Activated naive CD4-positive, alpha-beta T cell treated with anti-CD3 and anti-CD28 coated beads for 36 hours (primary cell): ENCODE data around the gene PIMREG. TPM values are rescaled to one million over a fixed set of nuclear protein-coding genes. Genes with fewer than 3 reads are reported as not detected.

Experiments used
- CTCF ChIA-PET: fragments of 350-600 bp; sonication (Branson Sonifier 250); formaldehyde crosslinking; loops from one replicate; lab custom pipeline; 2021; ENCODE audit warnings: antibody characterized with exemption; lab: Charles Lee
- DNase-seq: peaks from one replicate; pipeline ENCODE4 v3.0.0-alpha.2; 2020
- H3K27ac Mint-ChIP-seq: one replicate; pipeline ENCODE4 v1.8.0; 2021; ENCODE audit warnings: mild to moderate bottlenecking, mixed read lengths
- H3K27me3 Mint-ChIP-seq: one replicate; pipeline ENCODE4 v1.8.0; 2021; ENCODE audit warnings: low read depth, mixed read lengths
- H3K36me3 Mint-ChIP-seq: one replicate; pipeline ENCODE4 v1.8.0; 2021; ENCODE audit warnings: low read depth, mixed read lengths
- H3K4me1 Mint-ChIP-seq: one replicate; pipeline ENCODE4 v1.8.0; 2021; ENCODE audit warnings: low read depth, mixed read lengths
- H3K4me3 Mint-ChIP-seq: one replicate; pipeline ENCODE4 v1.8.0; 2021; ENCODE audit warnings: mild to moderate bottlenecking, moderate library complexity, mixed read lengths
- H3K9me3 Mint-ChIP-seq: one replicate; pipeline ENCODE4 v1.8.0; 2021; ENCODE audit warnings: mixed read lengths
- intact Hi-C: fragments of 100-400 bp; cut with micrococcal nuclease; formaldehyde crosslinking; loops from one replicate; pipeline ENCODE4 v1.15.1; 2023
- total RNA-seq, 2 experiments: library from RNA; stranded (reverse); gene quantifications; one replicate each; pipeline ENCODE4 v1.2.3, GENCODE V29; 2021

PIMREG gene
- total RNA-seq, 2 experiments from 2014 or later, result 18.1 to 19.0 TPM

DNA sequence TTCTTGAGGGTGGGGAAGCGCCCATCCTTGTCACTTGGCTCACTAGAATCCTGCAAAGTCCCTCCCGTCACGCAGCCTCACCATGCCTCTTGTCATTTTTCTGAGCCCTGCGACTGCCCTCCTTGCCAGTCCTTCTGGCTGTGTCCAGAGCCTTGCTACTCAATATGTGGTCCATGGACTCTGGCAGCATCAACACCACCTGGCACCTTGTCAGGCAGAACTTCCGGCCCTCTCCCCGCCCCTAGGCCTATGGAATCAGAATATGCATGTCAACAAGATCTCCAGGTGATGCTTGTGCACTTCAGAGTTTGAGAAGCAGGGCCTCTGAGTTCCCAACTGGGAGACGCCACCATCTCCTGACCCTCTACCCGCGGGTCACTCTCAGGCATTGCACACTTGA, 12.1 kb downstream of the PIMREG start:
- Mint-ChIP-seq H3K27ac (no peak overlapping the region), H3K36me3 (no peaks in the 10 kb centered on the region), H3K9me3 (no peaks in the 10 kb centered on the region), H3K27me3 (no peaks in the 10 kb centered on the region), H3K4me1 (peaks cover 6% of the 10 kb centered on the region), H3K4me3 (no peak overlapping the region)
- intact Hi-C loops, result no loop called here
- CTCF ChIA-PET, result no interaction called here
- no peak for DNase-seq

DNA sequence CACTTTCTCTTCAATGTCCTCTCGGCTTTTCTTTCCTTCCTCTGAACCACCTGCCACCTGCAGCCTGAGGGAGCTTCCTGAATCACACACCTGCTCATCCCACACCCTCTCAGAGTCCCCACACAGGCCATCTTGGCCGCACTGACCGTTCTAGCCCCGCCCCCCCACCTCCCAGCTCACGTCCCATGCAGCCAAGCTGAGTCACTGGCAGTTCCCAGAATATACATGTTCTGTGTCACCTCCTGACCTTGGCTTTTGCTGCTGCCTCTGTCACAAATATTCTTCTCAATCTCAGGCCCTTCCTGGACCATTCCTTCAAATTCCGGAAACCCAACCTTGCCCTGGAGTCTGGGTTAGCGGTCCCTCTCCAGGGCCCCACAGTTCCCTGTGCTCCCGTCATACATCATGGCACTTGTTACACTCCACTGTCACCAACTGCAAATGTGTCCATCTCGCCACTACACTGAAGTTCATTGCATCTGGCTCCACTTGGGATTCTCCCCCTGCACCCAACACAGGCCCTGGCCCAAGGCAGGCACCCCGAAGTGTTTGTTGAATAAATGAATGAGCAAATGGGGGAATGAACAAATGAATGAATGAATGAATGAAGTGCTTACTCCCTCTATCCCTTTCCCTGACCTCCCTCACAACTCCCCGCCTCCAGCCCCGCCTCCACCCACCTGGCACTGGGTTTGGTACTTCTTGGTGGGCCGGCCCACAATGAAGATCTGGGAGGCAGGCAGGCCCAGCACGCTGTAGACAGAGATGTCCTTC, 12.8 kb downstream of the PIMREG start:
- no peak overlapping the region for H3K4me3 Mint-ChIP-seq
- CTCF ChIA-PET, result no interaction called here
- no peaks in the 10 kb centered on the region for H3K9me3 Mint-ChIP-seq
- H3K36me3 Mint-ChIP-seq, result no peaks in the 10 kb centered on the region
- no peaks in the 10 kb centered on the region for H3K27me3 Mint-ChIP-seq
- intact Hi-C loops, result no loop called here
- peaks cover 11% of the 10 kb centered on the region for H3K4me1 Mint-ChIP-seq
- DNase-seq, result no peak
- H3K27ac Mint-ChIP-seq, result no peak overlapping the region

DNA sequence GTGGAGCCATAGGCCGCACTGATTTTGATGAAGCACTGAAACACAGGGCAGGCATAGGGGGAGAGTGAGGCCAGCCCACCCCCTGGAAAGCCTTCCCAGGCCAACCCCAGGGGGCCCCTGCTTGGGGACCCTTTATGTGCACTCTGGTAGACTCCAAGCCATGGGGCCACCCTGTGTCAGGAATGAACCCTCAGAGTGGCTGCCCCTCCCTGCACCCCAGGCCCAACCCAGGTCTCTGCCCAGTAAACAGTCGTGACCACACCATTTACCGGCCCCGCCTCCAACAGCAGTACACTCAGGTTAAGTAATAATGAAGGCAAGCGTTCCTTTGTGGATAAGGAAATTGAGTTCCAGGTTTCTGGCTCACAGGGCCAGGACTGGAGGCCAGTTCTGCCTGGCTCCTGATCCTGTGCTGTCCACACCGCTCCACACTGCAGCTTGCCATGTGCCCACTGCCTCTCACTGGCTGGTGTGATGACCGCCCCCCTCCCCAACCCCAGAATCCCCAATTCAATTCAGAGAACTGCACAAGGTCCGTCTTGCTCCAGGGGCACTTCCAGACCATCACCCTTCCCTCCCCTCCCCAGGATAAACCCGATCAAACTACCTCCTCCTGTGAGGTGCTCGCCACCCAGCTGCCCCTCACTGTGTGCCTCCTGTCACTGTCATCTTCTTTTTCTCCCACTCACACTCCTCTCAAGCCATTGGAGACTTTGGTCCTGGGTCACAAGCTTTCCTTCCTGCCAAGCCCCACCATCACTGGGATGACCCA, 13.6 kb downstream of the PIMREG start:
- CTCF ChIA-PET, result no interaction called here
- H3K4me1 Mint-ChIP-seq, result peaks cover 14% of the 10 kb centered on the region
- no peaks in the 10 kb centered on the region for H3K36me3 Mint-ChIP-seq
- H3K4me3 Mint-ChIP-seq, result no peak overlapping the region
- H3K27me3 Mint-ChIP-seq, result no peaks in the 10 kb centered on the region
- intact Hi-C loops, result no loop called here
- H3K9me3 Mint-ChIP-seq, result no peaks in the 10 kb centered on the region
- H3K27ac Mint-ChIP-seq, result no peak overlapping the region
- DNase-seq, result no peak

DNA sequence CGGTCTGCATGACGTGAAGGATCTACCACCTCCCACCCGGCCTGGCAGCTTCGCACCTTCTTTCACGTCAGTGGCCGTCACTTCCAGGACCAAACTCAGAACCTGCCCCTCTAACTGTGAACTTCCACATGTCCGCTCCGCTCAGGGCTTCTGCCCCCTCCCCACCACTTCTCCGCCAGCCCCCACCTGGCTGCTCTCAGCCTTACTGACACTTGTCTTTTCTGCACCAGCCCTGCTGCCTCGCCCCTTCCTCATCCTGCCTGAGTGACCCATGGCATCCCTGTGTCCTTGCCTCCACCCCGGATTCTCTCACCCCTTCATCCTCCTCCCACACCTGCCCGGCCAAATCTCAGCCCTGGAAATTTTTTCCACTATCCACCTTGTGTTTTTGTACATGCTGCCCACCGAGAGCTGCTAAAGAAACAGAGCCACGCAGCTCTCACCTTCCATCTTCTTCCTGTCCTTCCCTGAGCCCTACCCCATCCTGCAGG, 14.2 kb downstream of the PIMREG start:
- DNase-seq, result no peak
- no peak overlapping the region for H3K4me3 Mint-ChIP-seq

DNA sequence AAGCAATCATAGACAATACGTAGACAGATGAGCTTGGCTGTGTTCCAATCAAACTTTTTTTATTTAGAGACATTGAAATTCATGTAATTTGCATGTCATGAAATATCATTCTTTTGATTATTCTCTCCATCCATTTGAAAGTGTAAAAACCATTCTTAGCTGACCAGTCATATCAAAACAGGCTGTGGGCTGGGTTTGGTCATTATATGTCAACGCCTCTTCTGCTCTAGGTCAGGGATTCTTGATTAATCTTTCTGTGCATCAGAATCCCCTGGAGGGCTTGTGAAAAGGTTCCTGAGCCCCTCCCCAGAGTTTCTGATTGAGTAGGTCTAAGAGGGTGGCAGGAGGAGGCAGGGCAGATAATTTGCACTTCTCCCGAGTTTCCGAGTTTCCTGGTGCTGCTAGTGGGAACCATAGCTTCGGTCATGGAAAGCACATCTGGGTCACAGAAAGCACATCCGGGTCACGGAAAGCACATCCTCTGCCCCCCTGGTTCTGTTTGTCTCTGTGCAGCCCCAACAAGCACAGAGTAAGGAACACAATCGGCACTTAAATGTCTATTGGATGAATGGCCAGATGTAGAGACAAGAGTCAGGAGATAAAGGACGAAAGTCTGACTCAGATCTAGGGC, 16.4 kb downstream of the PIMREG start:
- no peak overlapping the region for H3K27ac Mint-ChIP-seq
- intact Hi-C loops, result no loop called here
- no peak overlapping the region for H3K4me3 Mint-ChIP-seq
- no peaks in the 10 kb centered on the region for H3K9me3 Mint-ChIP-seq
- H3K4me1 Mint-ChIP-seq, result peaks cover 14% of the 10 kb centered on the region
- H3K27me3 Mint-ChIP-seq, result no peaks in the 10 kb centered on the region
- CTCF ChIA-PET, result interaction anchor here (0.7 kb wide), 1 partner anchor 11 kb away, joined by 5 read pairs; no protein-coding TSS in a partner anchor
- no peak for DNase-seq
- H3K36me3 Mint-ChIP-seq, result no peaks in the 10 kb centered on the region

More for the DNA sequence above, 14.2 kb downstream of the PIMREG start:
- CTCF ChIA-PET, result no interaction called here
- H3K27ac Mint-ChIP-seq, result no peak overlapping the region
- no peaks in the 10 kb centered on the region for H3K36me3 Mint-ChIP-seq
- H3K9me3 Mint-ChIP-seq, result no peaks in the 10 kb centered on the region
- peaks cover 14% of the 10 kb centered on the region for H3K4me1 Mint-ChIP-seq
- no peaks in the 10 kb centered on the region for H3K27me3 Mint-ChIP-seq
- intact Hi-C loops, result no loop called here

DNA sequence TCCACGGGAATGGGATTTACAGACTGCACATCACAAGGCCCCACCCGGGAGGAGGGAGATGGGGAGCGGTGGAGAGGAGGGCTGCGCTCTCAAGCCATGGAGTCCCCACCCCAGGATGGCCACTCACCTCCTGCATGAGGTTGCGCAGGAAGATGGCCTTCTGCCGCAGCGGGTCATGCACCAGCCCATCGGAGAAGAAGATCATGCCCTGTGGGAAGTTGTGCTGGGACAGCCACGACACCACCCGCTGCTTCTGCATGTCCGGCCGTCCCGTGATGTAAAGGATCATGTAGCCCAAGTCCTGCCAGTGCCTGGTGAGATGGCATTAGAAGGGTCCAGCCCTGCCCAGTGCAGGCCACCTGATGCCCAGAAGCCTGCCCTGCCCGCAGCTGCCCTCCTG, 17.0 kb downstream of the PIMREG start:
- Mint-ChIP-seq H3K4me3 (no peak overlapping the region), H3K27ac (no peak overlapping the region), H3K9me3 (no peaks in the 10 kb centered on the region), H3K36me3 (no peaks in the 10 kb centered on the region), H3K4me1 (peaks cover 13% of the 10 kb centered on the region), H3K27me3 (no peaks in the 10 kb centered on the region)
- intact Hi-C loops, result no loop called here
- DNase-seq, result no peak
- CTCF ChIA-PET, result interaction anchor here (1.3 kb wide), 1 partner anchor 11 kb away, joined by 4 read pairs; no protein-coding TSS in a partner anchor

DNA sequence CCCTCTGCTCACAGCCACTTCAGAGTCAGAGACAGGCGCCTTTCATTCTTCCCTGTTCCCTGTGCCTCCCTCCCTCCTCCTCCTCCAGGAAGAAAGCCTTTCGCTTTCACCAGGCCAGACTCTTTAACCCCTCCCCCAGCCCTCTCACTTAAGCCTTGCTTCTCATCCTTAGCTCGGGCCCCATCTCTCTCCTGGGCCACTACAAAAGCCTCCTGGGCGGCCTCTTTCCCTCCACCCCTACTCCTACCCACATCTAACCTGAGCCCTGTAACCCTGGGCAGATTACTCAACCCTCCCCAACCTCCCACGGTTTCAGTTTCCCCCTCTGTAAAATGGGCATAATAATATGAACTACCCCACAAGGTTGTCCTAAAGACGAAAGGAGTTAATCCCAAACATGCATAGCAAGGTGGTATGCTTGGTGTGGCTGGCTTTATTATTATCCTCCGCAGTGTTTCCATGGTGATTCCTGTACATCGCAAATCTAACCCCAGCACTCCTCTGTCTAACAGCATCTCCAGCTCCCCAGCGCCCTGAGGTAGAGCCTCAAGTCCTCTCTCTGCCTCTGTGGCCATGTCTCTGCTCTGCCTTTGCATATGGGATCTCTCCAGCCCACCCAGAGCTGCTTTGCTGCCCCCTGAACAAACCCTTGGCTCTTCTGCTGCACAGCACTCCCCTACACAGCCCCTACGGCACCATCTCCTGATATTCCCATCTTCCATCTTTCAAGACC, 17.7 kb downstream of the PIMREG start:
- H3K36me3 Mint-ChIP-seq, result no peaks in the 10 kb centered on the region
- no peak overlapping the region for H3K27ac Mint-ChIP-seq
- intact Hi-C loops, result no loop called here
- H3K9me3 Mint-ChIP-seq, result no peaks in the 10 kb centered on the region
- DNase-seq, result no peak
- peaks cover 11% of the 10 kb centered on the region for H3K4me1 Mint-ChIP-seq
- CTCF ChIA-PET, result interaction anchor here (1.0 to 1.3 kb wide), 2 partner anchors 10 to 33 kb away, joined by 3 to 4 read pairs; no protein-coding TSS in a partner anchor
- H3K27me3 Mint-ChIP-seq, result no peaks in the 10 kb centered on the region
- H3K4me3 Mint-ChIP-seq, result no peak overlapping the region

DNA sequence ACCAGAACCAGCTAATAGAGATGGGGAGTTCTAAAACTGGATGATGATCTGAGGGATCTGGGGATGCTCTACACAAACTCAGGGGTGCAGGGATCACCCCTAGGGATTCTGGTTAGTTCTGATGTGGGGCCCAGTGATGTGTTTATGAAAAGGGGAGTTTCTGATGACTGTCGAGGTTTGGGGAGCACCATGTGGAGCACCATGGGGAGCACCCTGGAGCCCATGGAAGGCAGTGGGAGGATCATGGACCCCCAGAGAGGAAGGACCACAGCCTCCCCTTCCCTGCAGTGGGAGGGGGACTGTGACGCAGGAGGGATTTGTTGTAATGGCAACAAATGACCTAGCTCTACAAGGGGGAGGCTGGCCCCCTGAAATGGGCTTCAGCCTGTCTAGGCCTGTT, 18.4 kb downstream of the PIMREG start:
- CTCF ChIA-PET, result interaction anchor here (1.0 to 1.3 kb wide), 2 partner anchors 9 to 32 kb away, joined by 3 to 4 read pairs; no protein-coding TSS in a partner anchor
- H3K27me3 Mint-ChIP-seq, result no peaks in the 10 kb centered on the region
- intact Hi-C loops, result no loop called here
- H3K4me1 Mint-ChIP-seq, result peaks cover 8% of the 10 kb centered on the region
- H3K9me3 Mint-ChIP-seq, result no peaks in the 10 kb centered on the region
- H3K4me3 Mint-ChIP-seq, result no peak overlapping the region
- H3K36me3 Mint-ChIP-seq, result no peaks in the 10 kb centered on the region
- H3K27ac Mint-ChIP-seq, result no peak overlapping the region
- DNase-seq, result no peak

DNA sequence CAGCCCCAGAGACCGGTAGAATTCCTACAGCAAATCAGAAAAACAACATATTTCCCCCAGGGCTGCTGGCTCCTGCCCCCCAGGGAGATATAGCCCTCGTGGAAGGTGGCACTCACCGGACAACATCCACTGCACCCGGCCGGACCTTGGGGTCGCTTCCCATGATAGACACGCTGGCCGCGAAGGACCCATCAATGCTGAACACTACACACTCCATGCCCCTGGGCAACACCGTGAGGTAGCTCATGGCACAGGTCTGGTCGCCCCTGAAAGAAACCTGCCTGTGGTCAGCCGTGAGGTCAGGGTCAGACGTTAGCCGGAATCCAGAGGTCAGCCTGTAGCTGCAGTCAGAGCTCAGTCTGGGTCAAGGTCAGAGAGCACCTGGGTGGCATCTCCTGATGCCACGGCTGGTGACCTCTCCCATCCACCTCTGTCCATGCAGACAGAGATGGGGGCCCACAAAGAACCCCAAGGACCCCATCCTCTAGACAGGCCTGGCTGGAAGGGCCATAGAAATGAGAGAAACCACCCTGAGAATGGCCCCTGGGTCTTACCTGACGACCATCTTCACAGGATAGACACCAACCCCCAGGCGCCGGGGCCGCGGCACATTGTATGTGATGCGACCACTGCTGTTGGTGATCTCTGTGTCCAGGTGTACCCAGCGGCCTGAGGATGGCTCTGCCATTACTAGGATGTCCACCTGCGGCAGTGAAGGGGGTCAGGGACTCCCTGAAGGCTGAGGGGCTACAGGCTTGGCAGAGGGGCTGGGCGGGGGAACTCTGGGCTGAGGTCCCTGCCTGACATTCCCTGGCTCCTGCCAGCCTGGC, 19.6 kb downstream of the PIMREG start:
- no peaks in the 10 kb centered on the region for H3K36me3 Mint-ChIP-seq
- DNase-seq, result no peak
- H3K4me1 Mint-ChIP-seq, result peaks cover 8% of the 10 kb centered on the region
- H3K4me3 Mint-ChIP-seq, result no peak overlapping the region
- H3K27me3 Mint-ChIP-seq, result no peaks in the 10 kb centered on the region
- CTCF ChIA-PET, result interaction anchor here (0.9 kb wide), 1 partner anchor 9 kb away, joined by 3 read pairs; no protein-coding TSS in a partner anchor
- H3K27ac Mint-ChIP-seq, result no peak overlapping the region
- H3K9me3 Mint-ChIP-seq, result no peaks in the 10 kb centered on the region
- intact Hi-C loops, result no loop called here

DNA sequence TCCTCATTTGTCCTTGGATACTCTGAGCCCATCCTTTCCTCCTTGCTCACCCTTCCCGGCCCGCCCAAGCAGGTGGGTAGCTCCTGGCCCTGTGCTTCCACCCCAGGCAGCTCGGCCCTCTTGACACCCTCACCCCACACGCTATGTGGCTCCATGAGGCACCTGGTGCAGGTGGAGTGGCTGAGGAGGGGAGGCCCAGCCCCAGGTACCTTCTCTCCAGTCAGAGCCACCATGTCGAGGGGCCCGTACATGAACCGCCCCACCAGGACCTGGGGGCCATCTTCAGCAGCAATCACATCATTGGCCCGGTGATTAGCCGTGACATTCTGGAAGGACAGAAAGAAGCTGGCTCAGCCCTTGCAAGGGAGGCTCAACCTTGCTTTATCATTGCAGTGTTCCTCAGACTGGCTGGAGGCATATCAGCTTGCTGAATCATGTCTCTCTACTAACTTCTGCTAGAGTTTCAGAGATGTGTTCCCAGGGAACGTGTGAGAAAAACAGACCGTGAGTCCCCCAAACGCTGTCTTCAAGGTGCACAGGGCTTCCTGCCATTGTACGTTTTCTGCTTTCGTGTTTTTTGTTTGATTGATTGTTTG, 20.3 kb downstream of the PIMREG start:
- no peaks in the 10 kb centered on the region for H3K36me3 Mint-ChIP-seq
- H3K4me3 Mint-ChIP-seq, result no peak overlapping the region
- intact Hi-C loops, result no loop called here
- H3K4me1 Mint-ChIP-seq, result peaks cover 8% of the 10 kb centered on the region
- H3K9me3 Mint-ChIP-seq, result no peaks in the 10 kb centered on the region
- no peaks in the 10 kb centered on the region for H3K27me3 Mint-ChIP-seq
- DNase-seq, result no peak
- no peak overlapping the region for H3K27ac Mint-ChIP-seq
- CTCF ChIA-PET, result interaction anchor here (0.6 to 0.9 kb wide), 2 partner anchors 8 to 9 kb away, joined by 3 read pairs; no protein-coding TSS in a partner anchor
